CD4-positive, alpha-beta memory T cell (primary cell): ENCODE results near the gene NAALADL2. TPM values are rescaled to one million over a fixed set of nuclear protein-coding genes. Genes with fewer than 3 reads are reported as not detected.
A peak's percentile ranks its signal among the peaks of the same experiment; 100 is the strongest.
"Not testable (repeated sequence)": the region's sequence is repeated elsewhere in the genome, so short reads cannot be mapped to it uniquely, and the experiment has no call there.

Experiments
- CTCF ChIA-PET: fragments of 350-600 bp; sonication (Branson Sonifier 250); formaldehyde crosslinking; loops from one replicate; lab custom pipeline; 2021; ENCODE audit warnings: inconsistent platforms; ENCODE audit not compliant: partially characterized antibody; lab: Charles Lee
- POLR2A ChIA-PET: fragments of 350-600 bp; sonication (Branson Sonifier 250); formaldehyde crosslinking; loops from one replicate; lab custom pipeline; 2021; ENCODE audit not compliant: partially characterized antibody; lab: Charles Lee
- DNase-seq, 5 donors: peaks; one replicate each; pipeline versions ENCODE4 v3.0.0 to v3.0.0-alpha.2; 2020 to 2022; ENCODE audit warnings: mixed read lengths in 1 of 5
- H3K27ac ChIP-seq: one replicate; pipeline ENCODE4 v1.7.0; 2013; ENCODE audit warnings: low read depth, low read length
- H3K27me3 ChIP-seq: 2 replicates; pipeline ENCODE4 v1.7.0; 2013; ENCODE audit warnings: mild to moderate bottlenecking, low read length, moderate library complexity; ENCODE audit not compliant: insufficient read depth
- H3K36me3 ChIP-seq: 2 replicates; pipeline ENCODE4 v1.7.0; 2013; ENCODE audit warnings: mild to moderate bottlenecking, low read length, moderate library complexity; ENCODE audit not compliant: insufficient read depth
- H3K4me1 ChIP-seq: 2 replicates; pipeline ENCODE4 v1.7.0; 2013; ENCODE audit warnings: mild to moderate bottlenecking, low read length, moderate library complexity; ENCODE audit not compliant: insufficient read depth
- H3K4me3 ChIP-seq, 2 donors: one replicate each; pipeline ENCODE4 v1.7.0; 2013; ENCODE audit warnings: low read length in 2 of 2, mild to moderate bottlenecking in 1 of 2
- H3K9me3 ChIP-seq, 2 donors: one replicate each; pipeline ENCODE4 v1.7.0; 2013; ENCODE audit warnings: low read length in 2 of 2, control low read depth in 1 of 2; ENCODE audit not compliant: control insufficient read depth in 1 of 2
- H3K27ac Mint-ChIP-seq, 7 donors: one replicate each; pipeline ENCODE4 v1.8.0; 2020 to 2021; ENCODE audit warnings: mixed read lengths in 7 of 7, mild to moderate bottlenecking in 6 of 7, inconsistent platforms in 3 of 7, moderate library complexity in 3 of 7
- H3K27me3 Mint-ChIP-seq, 2 donors: one replicate each; pipeline ENCODE4 v1.8.0; 2020 to 2021; ENCODE audit warnings: mixed read lengths in 2 of 2
- H3K36me3 Mint-ChIP-seq, 2 donors: one replicate each; pipeline ENCODE4 v1.8.0; 2020 to 2021; ENCODE audit warnings: mixed read lengths in 2 of 2, inconsistent platforms in 1 of 2, mild to moderate bottlenecking in 1 of 2
- H3K4me1 Mint-ChIP-seq, 4 donors: one replicate each; pipeline ENCODE4 v1.8.0; 2020 to 2021; ENCODE audit warnings: mixed read lengths in 4 of 4, mild to moderate bottlenecking in 1 of 4
- H3K4me3 Mint-ChIP-seq, 8 donors: one replicate each; pipeline ENCODE4 v1.8.0; 2020 to 2021; ENCODE audit warnings: mixed read lengths in 8 of 8, mild to moderate bottlenecking in 7 of 8, moderate library complexity in 6 of 8, inconsistent platforms in 3 of 8
- H3K9me3 Mint-ChIP-seq, 8 donors: one replicate each; pipeline ENCODE4 v1.8.0; 2020 to 2021; ENCODE audit warnings: mixed read lengths in 8 of 8, mild to moderate bottlenecking in 5 of 8, inconsistent platforms in 3 of 8, moderate library complexity in 1 of 8
- intact Hi-C: fragments of 100-400 bp; cut with micrococcal nuclease; formaldehyde crosslinking; loops from one replicate; pipeline ENCODE4 v1.15.1; 2023
- polyA plus RNA-seq, 2 donors: library from polyadenylated mRNA; unstranded; fragments of 300-500 nt; fragmentation: Illumina TruSeq; gene quantifications; one replicate each; pipeline ENCODE4 v1.2.3, GENCODE V29; 2021
- total RNA-seq, 2 experiments: library from RNA; stranded (reverse); gene quantifications; one replicate each; pipeline ENCODE4 v1.2.3, GENCODE V29; 2021

Gene NAALADL2
- total and polyA plus RNA-seq, 4 experiments from 2014 or later = not detected

DNA sequence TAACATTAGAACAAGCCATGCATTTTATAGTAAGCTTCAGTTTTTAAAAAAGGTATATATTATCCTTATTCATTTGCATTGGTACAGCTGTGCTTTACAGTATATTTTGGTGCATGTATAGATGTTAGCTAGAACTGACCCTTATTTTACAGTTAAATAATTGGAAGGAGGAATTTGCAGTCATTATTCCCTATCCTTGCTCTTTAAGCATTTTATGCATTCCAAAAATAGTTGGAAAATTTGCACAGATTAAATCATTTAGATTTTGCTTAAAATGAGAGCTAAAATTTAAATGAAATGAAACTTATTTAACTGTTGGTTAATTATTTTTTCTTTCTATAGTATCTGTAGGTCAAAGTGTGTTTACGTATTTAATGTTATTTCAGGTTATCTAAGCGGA lies 667.1 kb downstream of the NAALADL2 start:
- no peak for DNase-seq
- H3K4me3 ChIP-seq = no peak overlapping the region
- H3K4me3 Mint-ChIP-seq = peak overlapping the region in 2 of 8 donors; percentile 8 to 50
- POLR2A ChIA-PET = no interaction called here
- no peaks in the 10 kb centered on the region for H3K4me1 Mint-ChIP-seq
- no peaks in the 10 kb centered on the region for H3K36me3 Mint-ChIP-seq
- intact Hi-C loops = no loop called here
- no peak overlapping the region for H3K27ac ChIP-seq
- no peaks in the 10 kb centered on the region for H3K9me3 ChIP-seq
- no peaks in the 10 kb centered on the region for H3K36me3 ChIP-seq
- H3K27me3 Mint-ChIP-seq = no peaks in the 10 kb centered on the region
- peaks cover 0 to 11% (median 1%) of the 10 kb centered on the region in 8 donors for H3K9me3 Mint-ChIP-seq
- CTCF ChIA-PET = interaction anchor here (1.4 kb wide), 1 partner anchor 15 kb away, joined by 3 read pairs; no protein-coding TSS in a partner anchor
- H3K27ac Mint-ChIP-seq = no peak overlapping the region
- H3K27me3 ChIP-seq = no peaks in the 10 kb centered on the region
- no peaks in the 10 kb centered on the region for H3K4me1 ChIP-seq

- no peaks in the 10 kb centered on the region for H3K36me3 Mint-ChIP-seq
- Histone ChIP-seq H3K4me1 (no peaks in the 10 kb centered on the region), H3K36me3 (no peaks in the 10 kb centered on the region), H3K9me3 (no peaks in the 10 kb centered on the region), H3K27me3 (no peaks in the 10 kb centered on the region), H3K4me3 (no peak overlapping the region), H3K27ac (no peak overlapping the region)
- H3K27me3 Mint-ChIP-seq = no peaks in the 10 kb centered on the region
- CTCF ChIA-PET = interaction anchor here (1.4 kb wide), 1 partner anchor 15 kb away, joined by 3 read pairs; no protein-coding TSS in a partner anchor
- H3K27ac Mint-ChIP-seq = no peak overlapping the region
- DNase-seq = no peak
- intact Hi-C loops = no loop called here
- POLR2A ChIA-PET = no interaction called here
- H3K4me3 Mint-ChIP-seq = peak overlapping the region in 2 of 8 donors; percentile 8 to 50
- no peaks in the 10 kb centered on the region for H3K4me1 Mint-ChIP-seq
- H3K9me3 Mint-ChIP-seq = peaks cover 0 to 8% (median 2%) of the 10 kb centered on the region in 8 donors
These were observed 667.6 kb downstream of the NAALADL2 start for GRCh38 chr3:175526609-175527280.

- CTCF ChIA-PET, H3K9me3 ChIP-seq, H3K27me3 Mint-ChIP-seq, H3K4me1 Mint-ChIP-seq, intact Hi-C loops, H3K27ac Mint-ChIP-seq, H3K4me3 Mint-ChIP-seq, H3K4me1 ChIP-seq, POLR2A ChIA-PET, H3K27me3 ChIP-seq, H3K36me3 Mint-ChIP-seq, DNase-seq, H3K9me3 Mint-ChIP-seq, H3K27ac ChIP-seq, H3K4me3 ChIP-seq, H3K36me3 ChIP-seq: not testable (repeated sequence)
These were observed 669.6 kb downstream of the NAALADL2 start for GRCh38 chr3:175528693-175529092.

DNA sequence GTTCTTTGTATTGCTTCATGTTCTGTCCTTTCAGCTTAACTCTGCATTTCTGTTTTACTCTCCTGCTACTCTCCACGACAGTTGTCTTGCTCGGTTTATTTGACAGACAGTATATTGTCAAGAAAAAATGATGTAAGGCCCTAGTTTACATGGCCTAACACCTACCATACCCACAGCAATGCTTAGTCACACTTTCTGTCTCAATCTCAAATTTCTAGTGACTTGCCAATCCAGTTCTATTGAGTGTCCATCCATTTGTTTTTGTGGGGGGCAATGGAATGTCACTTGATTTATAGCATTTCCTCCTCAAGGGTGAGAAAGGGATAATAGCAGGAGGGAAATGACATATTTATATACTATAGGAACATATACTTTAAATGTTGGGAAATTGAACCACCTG lies 676.2 kb downstream of the NAALADL2 start:
- no peaks in the 10 kb centered on the region for H3K27me3 Mint-ChIP-seq
- H3K27ac Mint-ChIP-seq = no peak overlapping the region
- H3K4me3 Mint-ChIP-seq = no peak overlapping the region
- Histone ChIP-seq H3K27me3 (no peaks in the 10 kb centered on the region), H3K4me1 (no peaks in the 10 kb centered on the region), H3K27ac (no peak overlapping the region), H3K4me3 (no peak overlapping the region), H3K9me3 (no peaks in the 10 kb centered on the region), H3K36me3 (no peaks in the 10 kb centered on the region)
- DNase-seq = no peak
- peaks cover 0 to 11% (median 4%) of the 10 kb centered on the region in 8 donors for H3K9me3 Mint-ChIP-seq
- no peaks in the 10 kb centered on the region for H3K4me1 Mint-ChIP-seq
- no peaks in the 10 kb centered on the region for H3K36me3 Mint-ChIP-seq
- ChIA-PET CTCF (no interaction called here), POLR2A (no interaction called here)
- intact Hi-C loops = no loop called here

GRCh38 chr3:175546115-175546514 lies 687.0 kb downstream of the NAALADL2 start:
- DNase-seq = no peak
- Mint-ChIP-seq H3K9me3 (peaks cover 2 to 19% (median 9%) of the 10 kb centered on the region in 8 donors), H3K36me3 (no peaks in the 10 kb centered on the region), H3K27me3 (no peaks in the 10 kb centered on the region), H3K27ac (no peak overlapping the region), H3K4me3 (no peak overlapping the region), H3K4me1 (no peaks in the 10 kb centered on the region)
- Histone ChIP-seq H3K4me3 (no peak overlapping the region), H3K4me1 (no peaks in the 10 kb centered on the region), H3K9me3 (no peaks in the 10 kb centered on the region), H3K27me3 (no peaks in the 10 kb centered on the region), H3K36me3 (no peaks in the 10 kb centered on the region), H3K27ac (no peak overlapping the region)
- POLR2A ChIA-PET = no interaction called here
- CTCF ChIA-PET = no interaction called here
- intact Hi-C loops = no loop called here

- no peak for DNase-seq
- Histone ChIP-seq H3K27me3 (no peaks in the 10 kb centered on the region), H3K4me1 (no peaks in the 10 kb centered on the region), H3K36me3 (no peaks in the 10 kb centered on the region), H3K27ac (no peak overlapping the region), H3K4me3 (no peak overlapping the region), H3K9me3 (no peaks in the 10 kb centered on the region)
- ChIA-PET POLR2A (no interaction called here), CTCF (no interaction called here)
- H3K36me3 Mint-ChIP-seq = no peaks in the 10 kb centered on the region
- H3K4me1 Mint-ChIP-seq = no peaks in the 10 kb centered on the region
- peaks cover 0 to 6% (median 1%) of the 10 kb centered on the region in 8 donors for H3K9me3 Mint-ChIP-seq
- intact Hi-C loops = no loop called here
- H3K27ac Mint-ChIP-seq = no peak overlapping the region
- H3K4me3 Mint-ChIP-seq = no peak overlapping the region
- no peaks in the 10 kb centered on the region for H3K27me3 Mint-ChIP-seq
These were observed 693.8 kb downstream of the NAALADL2 start for GRCh38 chr3:175552929-175553328.

DNA sequence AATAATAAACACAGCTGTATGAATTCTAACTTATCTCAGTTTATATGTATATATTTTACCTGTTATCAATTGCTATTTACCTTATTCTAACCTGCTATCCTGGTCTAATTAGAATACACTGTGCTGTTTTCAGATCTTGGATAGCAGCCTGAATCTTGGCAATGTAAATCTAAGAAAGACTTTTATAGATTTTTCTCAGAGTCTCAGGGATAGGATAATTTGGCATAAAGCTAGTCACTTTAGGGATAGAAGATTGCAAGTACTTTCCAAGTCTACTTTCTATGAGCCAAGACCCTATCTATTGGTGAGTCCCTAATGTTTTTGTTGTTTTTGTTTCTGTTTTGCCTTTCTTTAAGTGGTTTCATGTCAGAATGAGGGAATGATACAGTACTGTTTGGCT lies 695.7 kb downstream of the NAALADL2 start:
- H3K4me1 ChIP-seq = no peaks in the 10 kb centered on the region
- H3K36me3 Mint-ChIP-seq = no peaks in the 10 kb centered on the region
- DNase-seq = no peak
- no peaks in the 10 kb centered on the region for H3K27me3 Mint-ChIP-seq
- H3K4me3 ChIP-seq = no peak overlapping the region
- H3K9me3 Mint-ChIP-seq = peaks cover 0 to 9% (median 4%) of the 10 kb centered on the region in 8 donors
- intact Hi-C loops = no loop called here
- CTCF ChIA-PET = no interaction called here
- H3K9me3 ChIP-seq = no peaks in the 10 kb centered on the region
- H3K27ac ChIP-seq = no peak overlapping the region
- H3K4me1 Mint-ChIP-seq = no peaks in the 10 kb centered on the region
- H3K36me3 ChIP-seq = no peaks in the 10 kb centered on the region
- H3K27me3 ChIP-seq = no peaks in the 10 kb centered on the region
- H3K27ac Mint-ChIP-seq = no peak overlapping the region
- H3K4me3 Mint-ChIP-seq = no peak overlapping the region
- POLR2A ChIA-PET = no interaction called here
